ENCODE measurements around the gene EFHC1.
"Not testable (repeated sequence)": the region's sequence is repeated elsewhere in the genome, so short reads cannot be mapped to it uniquely, and the experiment has no call there.

Gene EFHC1

GRCh38 chr6:52426667-52427066 is 6.5 kb downstream of the EFHC1 start:
- no peak overlapping the region for H2BK5ac ChIP-seq (ENCODE audit: low read length)
- no peak overlapping the region for H2BK15ac ChIP-seq (replicated peaks; ENCODE audit: low read depth)
- no peak overlapping the region for H3K9ac ChIP-seq (ENCODE audit: low read length)
- no peak overlapping the region for H3K27ac ChIP-seq (ENCODE audit: low read depth, low read length)
- H3K4ac ChIP-seq (ENCODE audit: low read depth, low read length) = no peak overlapping the region
- no peak overlapping the region for H3K23ac ChIP-seq (ENCODE audit: low read length)
- no peaks in the 10 kb centered on the region for H3K79me2 ChIP-seq (ENCODE audit: control insufficient read depth, insufficient read depth, low read length)
- H3K79me1 ChIP-seq (ENCODE audit: low read length) = no peaks in the 10 kb centered on the region
- H3K18ac ChIP-seq (ENCODE audit: low read length) = no peak overlapping the region
- H3K4me3 ChIP-seq (ENCODE audit: low read length) = no peak overlapping the region
- no peaks in the 10 kb centered on the region for H3K27me3 ChIP-seq (ENCODE audit: insufficient read depth, low read length, poor library complexity)
- no peaks in the 10 kb centered on the region for H3K36me3 ChIP-seq (ENCODE audit: control insufficient read depth, insufficient read depth, low read length)
- no peak overlapping the region for H3K56ac ChIP-seq (ENCODE audit: low read length)
- H2BK120ac ChIP-seq (ENCODE audit: low read depth, low read length) = no peak overlapping the region
- no peak overlapping the region for H2AK5ac ChIP-seq (ENCODE audit: low read length)
- H3K4me1 ChIP-seq (ENCODE audit: control insufficient read depth, low read depth, low read length) = no peaks in the 10 kb centered on the region
- no peak overlapping the region for H4K5ac ChIP-seq (ENCODE audit: low read length)
- H4K8ac ChIP-seq (ENCODE audit: low read depth, low read length) = no peak overlapping the region
- no peak for DNase-seq
- H3K4me2 ChIP-seq (ENCODE audit: low read length) = no peak overlapping the region

GRCh38 chr6:52433294-52433693 is 13.2 kb downstream of the EFHC1 start:
- not testable (repeated sequence) for H3K79me1 ChIP-seq (ENCODE audit: low read length); DNase-seq; H4K5ac ChIP-seq (ENCODE audit: low read length); H3K27me3 ChIP-seq (ENCODE audit: insufficient read depth, low read length, poor library complexity); H3K4me3 ChIP-seq (ENCODE audit: low read length); H3K4ac ChIP-seq (ENCODE audit: low read depth, low read length); H3K9ac ChIP-seq (ENCODE audit: low read length); H3K79me2 ChIP-seq (ENCODE audit: control insufficient read depth, insufficient read depth, low read length); H3K23ac ChIP-seq (ENCODE audit: low read length); H4K8ac ChIP-seq (ENCODE audit: low read depth, low read length); H2BK15ac ChIP-seq (replicated peaks; ENCODE audit: low read depth); H2AK5ac ChIP-seq (ENCODE audit: low read length); H3K36me3 ChIP-seq (ENCODE audit: control insufficient read depth, insufficient read depth, low read length); H3K4me1 ChIP-seq (ENCODE audit: control insufficient read depth, low read depth, low read length); H3K27ac ChIP-seq (ENCODE audit: low read depth, low read length); H2BK120ac ChIP-seq (ENCODE audit: low read depth, low read length); H3K4me2 ChIP-seq (ENCODE audit: low read length); H3K56ac ChIP-seq (ENCODE audit: low read length); H2BK5ac ChIP-seq (ENCODE audit: low read length); H3K18ac ChIP-seq (ENCODE audit: low read length)
- WGBS (ENCODE audit: extremely low coverage, insufficient coverage, low lambda C conversion rate) = no CpG with 5 or more reads among the region's 4 CpGs

GRCh38 chr6:52435345-52435744 is 15.2 kb downstream of the EFHC1 start:
- H2BK15ac ChIP-seq (replicated peaks; ENCODE audit: low read depth) = no peak overlapping the region
- H2AK5ac ChIP-seq (ENCODE audit: low read length) = no peak overlapping the region
- no peak overlapping the region for H3K9ac ChIP-seq (ENCODE audit: low read length)
- no peaks in the 10 kb centered on the region for H3K79me2 ChIP-seq (ENCODE audit: control insufficient read depth, insufficient read depth, low read length)
- no peaks in the 10 kb centered on the region for H3K79me1 ChIP-seq (ENCODE audit: low read length)
- no peak overlapping the region for H2BK120ac ChIP-seq (ENCODE audit: low read depth, low read length)
- DNase-seq = no peak
- H3K18ac ChIP-seq (ENCODE audit: low read length) = no peak overlapping the region
- no peak overlapping the region for H4K5ac ChIP-seq (ENCODE audit: low read length)
- H3K27ac ChIP-seq (ENCODE audit: low read depth, low read length) = no peak overlapping the region
- H3K4ac ChIP-seq (ENCODE audit: low read depth, low read length) = no peak overlapping the region
- no peak overlapping the region for H4K8ac ChIP-seq (ENCODE audit: low read depth, low read length)
- H3K27me3 ChIP-seq (ENCODE audit: insufficient read depth, low read length, poor library complexity) = no peaks in the 10 kb centered on the region
- H2BK5ac ChIP-seq (ENCODE audit: low read length) = no peak overlapping the region
- H3K4me3 ChIP-seq (ENCODE audit: low read length) = no peak overlapping the region
- no CpG with 5 or more reads among the region's 1 CpG for WGBS (ENCODE audit: extremely low coverage, insufficient coverage, low lambda C conversion rate)
- no peaks in the 10 kb centered on the region for H3K4me1 ChIP-seq (ENCODE audit: control insufficient read depth, low read depth, low read length)
- no peaks in the 10 kb centered on the region for H3K36me3 ChIP-seq (ENCODE audit: control insufficient read depth, insufficient read depth, low read length)
- H3K4me2 ChIP-seq (ENCODE audit: low read length) = no peak overlapping the region
- H3K23ac ChIP-seq (ENCODE audit: low read length) = no peak overlapping the region
- H3K56ac ChIP-seq (ENCODE audit: low read length) = no peak overlapping the region

GRCh38 chr6:52438926-52439325 is 18.8 kb downstream of the EFHC1 start:
- H3K27me3 ChIP-seq (ENCODE audit: insufficient read depth, low read length, poor library complexity) = no peaks in the 10 kb centered on the region
- no peak overlapping the region for H2BK120ac ChIP-seq (ENCODE audit: low read depth, low read length)
- no peak overlapping the region for H4K8ac ChIP-seq (ENCODE audit: low read depth, low read length)
- H3K4me2 ChIP-seq (ENCODE audit: low read length) = no peak overlapping the region
- no peak overlapping the region for H3K4ac ChIP-seq (ENCODE audit: low read depth, low read length)
- no peak overlapping the region for H3K27ac ChIP-seq (ENCODE audit: low read depth, low read length)
- no peaks in the 10 kb centered on the region for H3K36me3 ChIP-seq (ENCODE audit: control insufficient read depth, insufficient read depth, low read length)
- H2AK5ac ChIP-seq (ENCODE audit: low read length) = no peak overlapping the region
- no peak overlapping the region for H3K56ac ChIP-seq (ENCODE audit: low read length)
- no peak for DNase-seq
- no peak overlapping the region for H3K4me3 ChIP-seq (ENCODE audit: low read length)
- H3K79me1 ChIP-seq (ENCODE audit: low read length) = no peaks in the 10 kb centered on the region
- H3K18ac ChIP-seq (ENCODE audit: low read length) = no peak overlapping the region
- no peak overlapping the region for H2BK5ac ChIP-seq (ENCODE audit: low read length)
- H3K23ac ChIP-seq (ENCODE audit: low read length) = no peak overlapping the region
- no peak overlapping the region for H3K9ac ChIP-seq (ENCODE audit: low read length)
- WGBS (ENCODE audit: extremely low coverage, insufficient coverage, low lambda C conversion rate) = no CpG with 5 or more reads among the region's 2 CpGs
- no peaks in the 10 kb centered on the region for H3K4me1 ChIP-seq (ENCODE audit: control insufficient read depth, low read depth, low read length)
- no peak overlapping the region for H2BK15ac ChIP-seq (replicated peaks; ENCODE audit: low read depth)
- H3K79me2 ChIP-seq (ENCODE audit: control insufficient read depth, insufficient read depth, low read length) = no peaks in the 10 kb centered on the region
- H4K5ac ChIP-seq (ENCODE audit: low read length) = no peak overlapping the region

GRCh38 chr6:52454556-52454955 is 34.4 kb downstream of the EFHC1 start:
- Histone ChIP-seq H3K36me3 (ENCODE audit: control insufficient read depth, insufficient read depth, low read length) (no peaks in the 10 kb centered on the region), H2BK5ac (ENCODE audit: low read length) (no peak overlapping the region), H3K23ac (ENCODE audit: low read length) (no peak overlapping the region), H4K5ac (ENCODE audit: low read length) (no peak overlapping the region), H3K27me3 (ENCODE audit: insufficient read depth, low read length, poor library complexity) (no peaks in the 10 kb centered on the region), H2BK15ac (replicated peaks; ENCODE audit: low read depth) (no peak overlapping the region), H3K4ac (ENCODE audit: low read depth, low read length) (no peak overlapping the region), H3K4me3 (ENCODE audit: low read length) (no peak overlapping the region), H3K4me1 (ENCODE audit: control insufficient read depth, low read depth, low read length) (no peaks in the 10 kb centered on the region), H2BK120ac (ENCODE audit: low read depth, low read length) (no peak overlapping the region), H3K18ac (ENCODE audit: low read length) (no peak overlapping the region), H3K4me2 (ENCODE audit: low read length) (no peak overlapping the region), H3K27ac (ENCODE audit: low read depth, low read length) (no peak overlapping the region), H3K79me2 (ENCODE audit: control insufficient read depth, insufficient read depth, low read length) (no peaks in the 10 kb centered on the region), H3K79me1 (ENCODE audit: low read length) (no peaks in the 10 kb centered on the region), H3K56ac (ENCODE audit: low read length) (no peak overlapping the region), H3K9ac (ENCODE audit: low read length) (no peak overlapping the region), H2AK5ac (ENCODE audit: low read length) (no peak overlapping the region), H4K8ac (ENCODE audit: low read depth, low read length) (no peak overlapping the region)
- peak; percentile 15 for DNase-seq
- WGBS (ENCODE audit: extremely low coverage, insufficient coverage, low lambda C conversion rate) = no CpG with 5 or more reads among the region's 2 CpGs

- Histone ChIP-seq H3K27me3 (ENCODE audit: insufficient read depth, low read length, poor library complexity) (no peaks in the 10 kb centered on the region), H3K9ac (ENCODE audit: low read length) (no peak overlapping the region), H2AK5ac (ENCODE audit: low read length) (no peak overlapping the region), H2BK5ac (ENCODE audit: low read length) (no peak overlapping the region), H3K23ac (ENCODE audit: low read length) (no peak overlapping the region), H3K79me1 (ENCODE audit: low read length) (no peaks in the 10 kb centered on the region), H3K36me3 (ENCODE audit: control insufficient read depth, insufficient read depth, low read length) (no peaks in the 10 kb centered on the region), H2BK120ac (ENCODE audit: low read depth, low read length) (no peak overlapping the region), H2BK15ac (replicated peaks; ENCODE audit: low read depth) (no peak overlapping the region), H3K4me3 (ENCODE audit: low read length) (no peak overlapping the region), H3K4me1 (ENCODE audit: control insufficient read depth, low read depth, low read length) (no peaks in the 10 kb centered on the region), H3K4me2 (ENCODE audit: low read length) (no peak overlapping the region), H3K27ac (ENCODE audit: low read depth, low read length) (no peak overlapping the region), H3K4ac (ENCODE audit: low read depth, low read length) (no peak overlapping the region), H3K18ac (ENCODE audit: low read length) (no peak overlapping the region), H3K56ac (ENCODE audit: low read length) (no peak overlapping the region), H4K5ac (ENCODE audit: low read length) (no peak overlapping the region), H4K8ac (ENCODE audit: low read depth, low read length) (peak overlapping the region; percentile 28), H3K79me2 (ENCODE audit: control insufficient read depth, insufficient read depth, low read length) (no peaks in the 10 kb centered on the region)
- no CpG with 5 or more reads among the region's 2 CpGs for WGBS (ENCODE audit: extremely low coverage, insufficient coverage, low lambda C conversion rate)
- DNase-seq = no peak
Observed at GRCh38 chr6:52457096-52457495, 37.0 kb downstream of the EFHC1 start.

Data from mesendoderm (in vitro differentiated cells).